Posterior cingulate gyrus (tissue), 11 donors: ENCODE data around the gene UNC13B.
A peak's percentile ranks its signal among the peaks of the same experiment; 100 is the strongest.

Source experiments
- DNase-seq, 10 donors: peaks; one replicate each; pipeline versions ENCODE4 v3.0.0 to v3.0.0-alpha.2; 2020 to 2021; ENCODE audit warnings: mixed read lengths in 3 of 10
- intact Hi-C: fragments of 100-400 bp; cut with DNase I; formaldehyde crosslinking; loops from one replicate; pipeline ENCODE4 v1.15.1; 2023

The UNC13B gene

GRCh38 chr9:35311891-35312639, 150.3 kb downstream of the UNC13B start:
- intact Hi-C loops, result loop anchor here (10.0 kb wide), 1 partner anchor 57 kb away; no protein-coding TSS in a partner anchor
- no peak for DNase-seq

- no peak for DNase-seq
- intact Hi-C loops, result loop anchor here (10.0 kb wide), 1 partner anchor 59 kb away; no protein-coding TSS in a partner anchor
Observed at GRCh38 chr9:35313460-35313859, 151.7 kb downstream of the UNC13B start.

GRCh38 chr9:35313916-35314315, 152.1 kb downstream of the UNC13B start:
- no peak for DNase-seq
- intact Hi-C loops, result loop anchor here (10.0 kb wide), 1 partner anchor 59 kb away; no protein-coding TSS in a partner anchor

GRCh38 chr9:35318741-35319140, 156.9 kb downstream of the UNC13B start:
- intact Hi-C loops, result loop anchor here (10.0 kb wide), 1 partner anchor 64 kb away; no protein-coding TSS in a partner anchor
- no peak for DNase-seq

- intact Hi-C loops, result no loop called here
- peak in 7 of 10 donors; percentile 22 to 84 (median 38) for DNase-seq
Observed at GRCh38 chr9:35322075-35322885, 160.5 kb downstream of the UNC13B start.

- intact Hi-C loops, result no loop called here
Observed at GRCh38 chr9:35324966-35325365, 163.2 kb downstream of the UNC13B start.

GRCh38 chr9:35333551-35333950, 171.7 kb downstream of the UNC13B start:
- no peak for DNase-seq
- intact Hi-C loops, result no loop called here

More at GRCh38 chr9:35324966-35325365, 163.2 kb downstream of the UNC13B start:
- DNase-seq, result no peak

- intact Hi-C loops, result no loop called here
- DNase-seq, result no peak
Observed at GRCh38 chr9:35335164-35335563, 173.4 kb downstream of the UNC13B start.

GRCh38 chr9:35338086-35338485, 176.3 kb downstream of the UNC13B start:
- no peak for DNase-seq
- intact Hi-C loops, result no loop called here

- intact Hi-C loops, result no loop called here
- DNase-seq, result no peak
Observed at GRCh38 chr9:35338561-35339274, 176.9 kb downstream of the UNC13B start.

- DNase-seq, result no peak
- intact Hi-C loops, result no loop called here
Observed at GRCh38 chr9:35340046-35340445, 178.2 kb downstream of the UNC13B start.

GRCh38 chr9:35341021-35341420, 179.2 kb downstream of the UNC13B start:
- intact Hi-C loops, result no loop called here
- no peak for DNase-seq

GRCh38 chr9:35341585-35341984, 179.8 kb downstream of the UNC13B start:
- DNase-seq, result peak in 9 of 10 donors; percentile 21 to 92 (median 55)
- intact Hi-C loops, result no loop called here

- DNase-seq, result no peak
- intact Hi-C loops, result no loop called here
Observed at GRCh38 chr9:35342221-35342958, 180.6 kb downstream of the UNC13B start.

GRCh38 chr9:35348109-35348508, 186.3 kb downstream of the UNC13B start:
- DNase-seq, result no peak
- intact Hi-C loops, result no loop called here

- intact Hi-C loops, result no loop called here
- DNase-seq, result no peak
Observed at GRCh38 chr9:35349287-35349990, 187.6 kb downstream of the UNC13B start.

- intact Hi-C loops, result no loop called here
- DNase-seq, result peak in 5 of 10 donors; percentile 11 to 82 (median 47)
Observed at GRCh38 chr9:35350212-35350611, 188.4 kb downstream of the UNC13B start.

GRCh38 chr9:35350827-35351549, 189.2 kb downstream of the UNC13B start:
- no peak for DNase-seq
- intact Hi-C loops, result no loop called here
